ENCODE results near the gene RASAL2. TPM values are rescaled to one million over a fixed set of nuclear protein-coding genes. Genes with fewer than 3 reads are reported as not detected.

Gene RASAL2
- total and polyA plus RNA-seq, 2 of the 13 experiments (the other 11 are each of a cell fraction or from before 2014, with no cell fraction given): 5.4 to 5.9 TPM

GRCh38 chr1:178052650-178053461 is 41.0 kb upstream of the RASAL2 start (continued):
- TF ChIP-seq ZFP91 (CRISPR knock-in tag; IDR thresholded peaks at IDR 0.05; ENCODE audit: borderline replicate concordance) (no peak), AKAP8 (CRISPR knock-in tag; IDR thresholded peaks at IDR 0.05) (no peak), RXRB (CRISPR knock-in tag; IDR thresholded peaks at IDR 0.05; ENCODE audit: borderline replicate concordance) (peak; percentile 81), DMTF1 (CRISPR knock-in tag; IDR thresholded peaks at IDR 0.05) (no peak), TOPORS (CRISPR knock-in tag; IDR thresholded peaks at IDR 0.05) (no peak), GRHL1 (CRISPR knock-in tag; conservative IDR thresholded peaks at IDR 0.05) (no peak), ZNF224 (CRISPR knock-in tag; IDR thresholded peaks at IDR 0.05) (no peak), TEAD2 (CRISPR knock-in tag; IDR thresholded peaks at IDR 0.05) (no peak), UBTF (CRISPR knock-in tag; IDR thresholded peaks at IDR 0.05) (peak; percentile 24; the same call in 1 of the 2 replicates), MXD4 (CRISPR knock-in tag; IDR thresholded peaks at IDR 0.05) (0 out of 2 replicates have a peak, but pooled peaks have one; percentile 38), MLLT10 (CRISPR knock-in tag; IDR thresholded peaks at IDR 0.05) (no peak), DPF2 (CRISPR knock-in tag; IDR thresholded peaks at IDR 0.05; ENCODE audit: borderline replicate concordance, low read depth) (peak; percentile 85; the same call in 1 of the 2 replicates), ZNF446 (CRISPR knock-in tag; IDR thresholded peaks at IDR 0.05) (no peak), GMEB1 (CRISPR knock-in tag; IDR thresholded peaks at IDR 0.05; ENCODE audit: borderline replicate concordance) (peak; percentile 41; the same call in 1 of the 2 replicates), ZNF883 (CRISPR knock-in tag; IDR thresholded peaks at IDR 0.05; ENCODE audit: not compliant biosample characterization) (no peak), IRF9 (CRISPR knock-in tag; IDR thresholded peaks at IDR 0.05; ENCODE audit: borderline replicate concordance) (no peak), NR3C1 (CRISPR knock-in tag; IDR thresholded peaks at IDR 0.05) (no peak)

Measured in HepG2 (cell line).